Astrocyte of the spinal cord (primary cell): ENCODE data around the gene CLCN4.

Source experiments
- DNase-seq: peaks from one replicate; pipeline ENCODE4 v3.0.0; 2011; ENCODE audit warnings: low read depth, low spot score
- H3K4me3 ChIP-seq: 2 replicates; pipeline ENCODE4 v1.5.1; 2011; ENCODE audit warnings: low read depth, mild to moderate bottlenecking, low read length, moderate library complexity
- CTCF ChIP-seq: IDR thresholded peaks from 2 replicates; pipeline ENCODE4 v1.5.1; 2012; ENCODE audit warnings: low read depth, mild to moderate bottlenecking, low read length, inconsistent platforms
- in situ Hi-C: cut with HindIII; loops from 2 replicates; pipeline ENCODE4 v1.10.0; 2017; ENCODE audit warnings: low sequenced_read_pairs

CLCN4 gene

GRCh38 chrX:10242026-10242425, 85.3 kb downstream of the CLCN4 start:
- no peak for DNase-seq
- H3K4me3 ChIP-seq, result no peak overlapping the region
- in situ Hi-C loops, result no loop called here
- TF ChIP-seq CTCF, result no peak

GRCh38 chrX:10243106-10243505, 86.3 kb downstream of the CLCN4 start:
- H3K4me3 ChIP-seq, result no peak overlapping the region
- no peak for DNase-seq
- in situ Hi-C loops, result no loop called here
- TF ChIP-seq CTCF, result no peak

GRCh38 chrX:10244915-10245622, 88.3 kb downstream of the CLCN4 start:
- H3K4me3 ChIP-seq, result no peak overlapping the region
- no peak for DNase-seq
- TF ChIP-seq CTCF, result no peak
- in situ Hi-C loops, result no loop called here

GRCh38 chrX:10245886-10246285, 89.1 kb downstream of the CLCN4 start:
- no peak overlapping the region for H3K4me3 ChIP-seq
- no peak for TF ChIP-seq CTCF
- in situ Hi-C loops, result no loop called here
- no peak for DNase-seq

GRCh38 chrX:10246297-10246696, 89.5 kb downstream of the CLCN4 start:
- TF ChIP-seq CTCF, result no peak
- no peak overlapping the region for H3K4me3 ChIP-seq
- in situ Hi-C loops, result no loop called here
- DNase-seq, result no peak

- no peak for DNase-seq
- no peak for TF ChIP-seq CTCF
- no peak overlapping the region for H3K4me3 ChIP-seq
- in situ Hi-C loops, result no loop called here
Observed at GRCh38 chrX:10246846-10247245, 90.1 kb downstream of the CLCN4 start.
